HepG2 (cell line): Measurements from ENCODE around the gene XRN1. TPM values are rescaled to one million over a fixed set of nuclear protein-coding genes. Genes with fewer than 3 reads are reported as not detected.

Source experiments
- ATAC-seq: fragments of 200-7000 bp; cut with Tn5 transposase; 3 replicates; pipeline ENCODE4 v1.9.1; 2020; ENCODE audit warnings: mild to moderate bottlenecking, moderate library complexity
- BruUV-seq: library from RNA; stranded (reverse); fragments of 400-500 nt; replicated peaks from 2 replicates; lab custom pipeline; 2021; lab: Mats Ljungman, UMichigan
- CTCF ChIA-PET: fragments of 300-600 bp; formaldehyde crosslinking; extraction: SDS; loops from one replicate; lab custom pipeline; 2021; ENCODE audit warnings: low total read pairs, inconsistent platforms, low intra/inter-chr PET ratio; lab: Yijun Ruan, JAX
- POLR2A ChIA-PET: fragments of 350-600 bp; sonication (Branson Sonifier 250); formaldehyde crosslinking; loops from one replicate; lab custom pipeline; 2020; ENCODE audit warnings: antibody characterized with exemption, inconsistent platforms; lab: Yijun Ruan, JAX
- DNase-seq: peaks from one replicate; pipeline ENCODE4 v3.0.0-alpha.2; 2015; ENCODE audit warnings: low spot score
- FAIRE-seq: peaks from 3 replicates; lab custom pipeline; 2011; peaks lifted over from hg19 to GRCh38; lab: Jason Lieb, UNC
- H2AFZ ChIP-seq: one replicate; pipeline ENCODE4 v1.6.1; 2011; ENCODE audit warnings: low read length, inconsistent platforms
- H3K27ac ChIP-seq: fragments of 300-600 bp; 3 replicates; pipeline ENCODE4 v1.8.0; 2011; ENCODE audit warnings: mixed run types, mild to moderate bottlenecking, mixed read lengths, low read length, inconsistent platforms; ENCODE audit not compliant: insufficient read depth; ENCODE audit errors: extremely low read length
- H3K27me3 ChIP-seq, 2 experiments: fragments of 200-600 bp in 1 of 2; 2 replicates in 1 of 2; 3 replicates in 1 of 2; pipeline versions ENCODE4 v1.6.0 to v1.8.0; 2011; ENCODE audit warnings: low read length in 2 of 2, mild to moderate bottlenecking in 2 of 2, moderate library complexity in 2 of 2, inconsistent platforms in 1 of 2; ENCODE audit not compliant: insufficient read depth in 2 of 2, control insufficient read depth in 1 of 2
- H3K36me3 ChIP-seq, 2 experiments: fragments of 200-600 bp in 1 of 2; replicated peaks in 1 of 2; 2 replicates in 1 of 2; 3 replicates in 1 of 2; pipeline versions ENCODE4 v1.5.1 to v1.8.0; 2011; ENCODE audit warnings: low read length in 2 of 2, inconsistent platforms in 1 of 2; ENCODE audit not compliant: insufficient read depth in 2 of 2, control insufficient read depth in 1 of 2
- H3K4me1 ChIP-seq: 2 replicates; pipeline ENCODE4 v1.5.1; 2012; ENCODE audit warnings: low read length, inconsistent platforms; ENCODE audit not compliant: insufficient read depth
- H3K4me2 ChIP-seq: 2 replicates; pipeline ENCODE4 v1.6.0; 2011; ENCODE audit warnings: low read depth, low read length, inconsistent platforms
- H3K4me3 ChIP-seq, 3 experiments: fragments of 200-600 bp in 1 of 3; sonication (generic), shearing (Covaris generic) in 1 of 3; replicated peaks in 1 of 3; 2 replicates each; pipeline ENCODE4 v1.5.1; 2011 to 2016; ENCODE audit warnings: low read length in 3 of 3, inconsistent platforms in 2 of 3, low read depth in 2 of 3, mild to moderate bottlenecking in 2 of 3, control low read depth in 1 of 3, mixed read lengths in 1 of 3; ENCODE audit not compliant: insufficient read depth in 1 of 3
- H3K79me2 ChIP-seq: one replicate; pipeline ENCODE4 v1.6.1; 2011; ENCODE audit warnings: low read length, inconsistent platforms; ENCODE audit not compliant: insufficient read depth
- H3K9ac ChIP-seq: 2 replicates; pipeline ENCODE4 v1.6.0; 2011; ENCODE audit warnings: mild to moderate bottlenecking, low read depth, low read length, inconsistent platforms; ENCODE audit not compliant: insufficient read depth
- H3K9me3 ChIP-seq: 2 replicates; pipeline ENCODE4 v1.5.1; 2012; ENCODE audit warnings: mild to moderate bottlenecking, low read length
- H4K20me1 ChIP-seq: 2 replicates; pipeline ENCODE4 v1.6.0; 2011; ENCODE audit warnings: inconsistent platforms, mild to moderate bottlenecking, low read length, moderate library complexity; ENCODE audit not compliant: insufficient read depth
- AHR ChIP-seq: IDR thresholded peaks from 2 replicates; pipeline ENCODE4 v1.6.1; 2018; ENCODE audit warnings: missing genetic modification reagents, missing compliant biosample characterization
- AKAP8 ChIP-seq: sonication (generic); formaldehyde crosslinking; IDR thresholded peaks from 2 replicates; pipeline ENCODE4 v1.5.1; 2020; ENCODE audit warnings: mild to moderate bottlenecking, missing genetic modification reagents
- DNMT3B ChIP-seq: conservative IDR thresholded peaks from 2 replicates; pipeline ENCODE4 v1.6.1; 2016; ENCODE audit warnings: missing biosample characterization, control low read depth
- ETV6 ChIP-seq: sonication (generic); formaldehyde crosslinking; conservative IDR thresholded peaks from 2 replicates; pipeline ENCODE4 v1.4.0; 2020; ENCODE audit warnings: missing genetic modification reagents
- KLF11 ChIP-seq: IDR thresholded peaks from 2 replicates; pipeline ENCODE4 v1.6.1; 2016; ENCODE audit warnings: missing compliant biosample characterization
- MTA1 ChIP-seq: sonication (generic); formaldehyde crosslinking; IDR thresholded peaks from 2 replicates; pipeline ENCODE4 v1.4.0; 2020; ENCODE audit warnings: missing genetic modification reagents, mild to moderate bottlenecking, borderline replicate concordance
- NFYB ChIP-seq: sonication (generic); formaldehyde crosslinking; IDR thresholded peaks from 2 replicates; pipeline ENCODE4 v1.4.0; 2020; ENCODE audit warnings: missing genetic modification reagents
- SMARCC2 ChIP-seq: fragments of 450-650 bp; IDR thresholded peaks from 2 replicates; pipeline ENCODE4 v1.6.1; 2017; ENCODE audit warnings: antibody characterized with exemption, mild to moderate bottlenecking
- TBL1XR1 ChIP-seq: fragments of 150-350 bp; IDR thresholded peaks from 2 replicates; pipeline ENCODE4 v1.6.1; 2014; ENCODE audit warnings: borderline replicate concordance, low read length; ENCODE audit not compliant: partially characterized antibody
- ZNF225 ChIP-seq: sonication (generic); formaldehyde crosslinking; IDR thresholded peaks from 2 replicates; pipeline ENCODE4 v1.4.0; 2020; ENCODE audit warnings: mild to moderate bottlenecking, missing genetic modification reagents
- ZNF44 ChIP-seq: sonication (generic); formaldehyde crosslinking; IDR thresholded peaks from 2 replicates; pipeline ENCODE4 v1.5.1; 2020; ENCODE audit warnings: mild to moderate bottlenecking, missing genetic modification reagents
- ZNF570 ChIP-seq: sonication (generic); formaldehyde crosslinking; IDR thresholded peaks from 2 replicates; pipeline ENCODE4 v1.4.0; 2020; ENCODE audit warnings: mild to moderate bottlenecking, missing genetic modification reagents, borderline replicate concordance
- ZNF709 ChIP-seq: sonication (generic); formaldehyde crosslinking; IDR thresholded peaks from 2 replicates; pipeline ENCODE4 v1.5.0; 2020; ENCODE audit warnings: mild to moderate bottlenecking, missing genetic modification reagents
- ZNF816 ChIP-seq: sonication (generic); formaldehyde crosslinking; IDR thresholded peaks from 2 replicates; pipeline ENCODE4 v1.8.0; 2022; ENCODE audit warnings: missing genetic modification reagents, mild to moderate bottlenecking, borderline replicate concordance
- ZNF850 ChIP-seq: sonication (generic); formaldehyde crosslinking; conservative IDR thresholded peaks from 2 replicates; pipeline ENCODE4 v1.9.0; 2021; ENCODE audit warnings: mild to moderate bottlenecking, missing genetic modification reagents
- ZSCAN31 ChIP-seq: sonication (generic); formaldehyde crosslinking; IDR thresholded peaks from 2 replicates; pipeline ENCODE4 v1.5.0; 2020; ENCODE audit warnings: low read depth, mild to moderate bottlenecking, missing genetic modification reagents
- WGBS: methylation state at CpG from one replicate; pipeline ENCODE4 v1.1.6; 2017; ENCODE audit warnings: low lambda C conversion rate; 5-methylcytosine and 5-hydroxymethylcytosine counted together
- in situ Hi-C: cut with HindIII; loops from 2 replicates; pipeline ENCODE4 v1.10.0; 2017; ENCODE audit warnings: low pct_unique_long_range_greater_than_20kb; ENCODE audit not compliant: extremely low pct_ligation_motif_present
- intact Hi-C: fragments of 100-400 bp; cut with micrococcal nuclease; formaldehyde crosslinking; loops from one replicate; pipeline ENCODE4 v1.10.0; 2022; ENCODE audit not compliant: unreplicated experiment
- polyA plus RNA-seq, 8 experiments: library from polyadenylated mRNA; depleted of rRNA in 3 of 8; stranded (reverse) in 7 of 8; unstranded in 1 of 8; fragments of >200 nt; fragmentation: Illumina TruSeq in 4 of 8; extraction: Trizol in 4 of 8; gene quantifications; 2 replicates each; pipeline versions ENCODE4 v1.2.1 to v1.2.3, GENCODE V29; 2011 to 2016; ENCODE audit warnings: low read depth in 4 of 8, missing spikeins in 1 of 8, mixed read lengths in 1 of 8; ENCODE audit not compliant: insufficient read depth in 1 of 8
- total RNA-seq, 5 experiments: library from RNA; depleted of rRNA; stranded (reverse); fragments of >200 nt; fragmentation: Illumina TruSeq; extraction: Trizol; gene quantifications; 2 replicates each; pipeline ENCODE4 v1.2.3, GENCODE V29; 2016; ENCODE audit warnings: low read depth in 1 of 5
- TF ChIP-seq, protein P1 (sequence below): sonication (generic); formaldehyde crosslinking; IDR thresholded peaks from 2 replicates; pipeline ENCODE4 v1.5.0; 2020; ENCODE audit warnings: missing genetic modification reagents
- TF ChIP-seq, protein P2 (sequence below): sonication (generic); formaldehyde crosslinking; IDR thresholded peaks from 2 replicates; pipeline ENCODE4 v1.4.0; 2020; ENCODE audit warnings: missing genetic modification reagents, low read depth, mild to moderate bottlenecking, borderline replicate concordance

The XRN1 gene
- total and polyA plus RNA-seq, 2 of the 13 experiments (the other 11 are each of a cell fraction or from before 2014, with no cell fraction given) = 13.2 to 13.3 TPM

DNA sequence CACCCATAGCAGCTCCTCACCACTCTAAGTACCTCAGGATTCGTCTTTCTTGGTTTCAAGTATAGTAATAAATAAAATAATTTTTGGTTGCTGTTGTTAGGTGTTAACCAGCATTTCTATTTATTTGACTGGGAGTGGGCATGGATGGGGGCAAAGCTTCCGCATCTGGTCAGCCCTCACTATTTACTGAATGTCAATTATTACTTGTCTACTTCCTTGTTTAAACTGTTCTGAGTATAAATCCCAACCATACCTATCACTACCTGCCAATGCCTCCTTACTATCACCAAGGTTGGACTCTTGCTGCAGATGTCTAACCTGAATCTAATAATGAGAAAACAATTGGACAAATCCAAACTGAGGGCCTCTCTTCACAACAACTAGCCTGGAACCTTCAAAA, 180.6 kb downstream of the XRN1 start:
- H3K9ac ChIP-seq = no peak overlapping the region
- H2AFZ ChIP-seq = no peak overlapping the region
- DNase-seq (no peak), ATAC-seq (no peak), FAIRE-seq (no peak)
- BruUV-seq = no TSS peak
- H4K20me1 ChIP-seq = no peaks in the 10 kb centered on the region
- no peak overlapping the region for H3K4me2 ChIP-seq
- CTCF ChIA-PET = no interaction called here
- intact Hi-C loops (no loop called here), in situ Hi-C loops (no loop called here)
- H3K27ac ChIP-seq = no peak overlapping the region
- H3K9me3 ChIP-seq = no peaks in the 10 kb centered on the region
- TF ChIP-seq ZSCAN31 (CRISPR knock-in tag) (no peak), AKAP8 (no peak), ZNF850 (CRISPR knock-in tag) (no peak), ZNF44 (CRISPR knock-in tag) (no peak), ZNF709 (CRISPR knock-in tag) (no peak), NFYB (CRISPR knock-in tag) (no peak)
- H3K4me3 ChIP-seq = no peak overlapping the region
- no peaks in the 10 kb centered on the region for H3K27me3 ChIP-seq
- no peaks in the 10 kb centered on the region for H3K4me1 ChIP-seq
- WGBS = 17% methylated on average over 2 of the region's 2 CpGs
- no peaks in the 10 kb centered on the region for H3K36me3 ChIP-seq
- POLR2A ChIA-PET = no interaction called here
- no peaks in the 10 kb centered on the region for H3K79me2 ChIP-seq

DNA sequence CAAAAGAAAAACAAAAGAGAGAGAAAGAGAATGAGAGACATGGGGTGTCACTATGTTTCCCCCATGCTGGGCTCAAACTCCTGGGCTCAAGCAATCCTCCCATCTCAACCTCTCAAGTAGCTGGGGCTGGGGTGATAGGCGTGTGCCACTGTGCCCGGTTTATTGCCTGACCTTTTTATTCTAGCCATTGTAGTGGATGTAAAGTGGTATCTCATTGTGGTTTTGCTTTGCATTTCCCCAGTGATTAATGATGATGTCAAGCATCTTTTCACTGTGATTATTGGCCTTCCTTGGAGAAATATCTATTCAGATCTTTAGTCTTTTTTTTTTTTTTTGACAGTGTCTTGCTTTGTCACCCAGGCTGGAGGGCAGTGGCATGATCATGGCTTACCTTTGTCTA, 184.7 kb downstream of the XRN1 start:
- Histone ChIP-seq H3K9me3 (no peaks in the 10 kb centered on the region), H3K4me1 (no peaks in the 10 kb centered on the region), H3K27ac (no peak overlapping the region), H2AFZ (no peak overlapping the region), H3K4me3 (no peak overlapping the region), H3K27me3 (no peaks in the 10 kb centered on the region), H3K36me3 (no peaks in the 10 kb centered on the region), H3K9ac (no peak overlapping the region), H3K79me2 (no peaks in the 10 kb centered on the region), H4K20me1 (no peaks in the 10 kb centered on the region), H3K4me2 (no peak overlapping the region)
- no peak for FAIRE-seq
- ATAC-seq = no peak
- intact Hi-C loops (no loop called here), in situ Hi-C loops (no loop called here)
- ChIA-PET POLR2A (no interaction called here), CTCF (no interaction called here)
- no peak for DNase-seq
- 17% methylated on average over 2 of the region's 2 CpGs for WGBS
- no TSS peak for BruUV-seq
- no peak for TF ChIP-seq KLF11 (CRISPR knock-in tag)
- no peak for TF ChIP-seq SMARCC2
- no peak for TF ChIP-seq TBL1XR1
- no peak for TF ChIP-seq MTA1 (CRISPR knock-in tag)
- TF ChIP-seq, protein P1, sequence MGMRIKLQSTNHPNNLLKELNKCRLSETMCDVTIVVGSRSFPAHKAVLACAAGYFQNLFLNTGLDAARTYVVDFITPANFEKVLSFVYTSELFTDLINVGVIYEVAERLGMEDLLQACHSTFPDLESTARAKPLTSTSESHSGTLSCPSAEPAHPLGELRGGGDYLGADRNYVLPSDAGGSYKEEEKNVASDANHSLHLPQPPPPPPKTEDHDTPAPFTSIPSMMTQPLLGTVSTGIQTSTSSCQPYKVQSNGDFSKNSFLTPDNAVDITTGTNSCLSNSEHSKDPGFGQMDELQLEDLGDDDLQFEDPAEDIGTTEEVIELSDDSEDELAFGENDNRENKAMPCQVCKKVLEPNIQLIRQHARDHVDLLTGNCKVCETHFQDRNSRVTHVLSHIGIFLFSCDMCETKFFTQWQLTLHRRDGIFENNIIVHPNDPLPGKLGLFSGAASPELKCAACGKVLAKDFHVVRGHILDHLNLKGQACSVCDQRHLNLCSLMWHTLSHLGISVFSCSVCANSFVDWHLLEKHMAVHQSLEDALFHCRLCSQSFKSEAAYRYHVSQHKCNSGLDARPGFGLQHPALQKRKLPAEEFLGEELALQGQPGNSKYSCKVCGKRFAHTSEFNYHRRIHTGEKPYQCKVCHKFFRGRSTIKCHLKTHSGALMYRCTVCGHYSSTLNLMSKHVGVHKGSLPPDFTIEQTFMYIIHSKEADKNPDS = no peak
- TF ChIP-seq DNMT3B (CRISPR knock-in tag) = no peak
- no peak for TF ChIP-seq ETV6 (CRISPR knock-in tag)
- TF ChIP-seq ZNF816 (CRISPR knock-in tag) = no peak
- no peak for TF ChIP-seq AHR (CRISPR knock-in tag)
- TF ChIP-seq, protein P2, sequence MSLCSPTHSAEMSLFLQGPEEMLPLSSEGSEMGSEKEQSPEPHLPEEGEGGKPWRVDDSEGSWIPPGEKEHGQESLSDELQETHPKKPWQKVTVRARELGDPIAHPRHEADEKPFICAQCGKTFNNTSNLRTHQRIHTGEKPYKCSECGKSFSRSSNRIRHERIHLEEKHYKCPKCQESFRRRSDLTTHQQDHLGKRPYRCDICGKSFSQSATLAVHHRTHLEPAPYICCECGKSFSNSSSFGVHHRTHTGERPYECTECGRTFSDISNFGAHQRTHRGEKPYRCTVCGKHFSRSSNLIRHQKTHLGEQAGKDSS = no peak
- TF ChIP-seq ZNF225 (CRISPR knock-in tag) = no peak
- no peak for TF ChIP-seq ZNF570 (CRISPR knock-in tag)
